WTC11 (cell line): Measurements from ENCODE around the gene NET1. TPM values are rescaled to one million over a fixed set of nuclear protein-coding genes. Genes with fewer than 3 reads are reported as not detected.

ENCODE experiments used
- ATAC-seq: fragments of 200-7000 bp; cut with Tn5 transposase; 2 replicates; pipeline ENCODE4 v1.10.0; 2021; ENCODE audit warnings: mild to moderate bottlenecking, moderate library complexity
- CTCF ChIA-PET: fragments of 300-600 bp; sonication (Branson Sonifier 250); formaldehyde crosslinking; loops from one replicate; lab custom pipeline; 2021; ENCODE audit warnings: antibody characterized with exemption; lab: Charles Lee
- POLR2A ChIA-PET: fragments of 350-600 bp; sonication (Branson Sonifier 250); formaldehyde crosslinking; loops from one replicate; lab custom pipeline; 2021; ENCODE audit warnings: antibody characterized with exemption; lab: Charles Lee
- DNase-seq: peaks from one replicate; pipeline ENCODE4 v3.0.0; 2021; ENCODE audit warnings: low spot score
- H3K27ac Mint-ChIP-seq: 2 replicates; pipeline ENCODE4 v1.8.0; 2021; ENCODE audit warnings: mixed read lengths
- H3K27me3 Mint-ChIP-seq: 2 replicates; pipeline ENCODE4 v1.8.0; 2021; ENCODE audit warnings: low read depth, mild to moderate bottlenecking, moderate library complexity, mixed read lengths
- H3K36me3 Mint-ChIP-seq: 2 replicates; pipeline ENCODE4 v1.8.0; 2021; ENCODE audit warnings: mixed read lengths
- H3K4me1 Mint-ChIP-seq: 2 replicates; pipeline ENCODE4 v1.8.0; 2022; ENCODE audit warnings: mixed read lengths
- H3K4me3 Mint-ChIP-seq: 2 replicates; pipeline ENCODE4 v1.8.0; 2021; ENCODE audit warnings: mild to moderate bottlenecking, moderate library complexity, mixed read lengths
- H3K9me3 Mint-ChIP-seq: 2 replicates; pipeline ENCODE4 v1.8.0; 2021; ENCODE audit warnings: mixed read lengths
- ATF1 ChIP-seq: sonication (generic); formaldehyde crosslinking; IDR thresholded peaks from 2 replicates; pipeline ENCODE4 v1.8.1; 2023; ENCODE audit warnings: mild to moderate bottlenecking, moderate library complexity, missing genetic modification reagents
- ATF3 ChIP-seq: sonication (generic); formaldehyde crosslinking; conservative IDR thresholded peaks from 2 replicates; pipeline ENCODE4 v1.8.1; 2022; ENCODE audit warnings: mild to moderate bottlenecking, missing genetic modification reagents
- E2F5 ChIP-seq: sonication (generic); formaldehyde crosslinking; IDR thresholded peaks from 2 replicates; pipeline ENCODE4 v1.8.1; 2022; ENCODE audit warnings: mild to moderate bottlenecking, moderate library complexity, missing genetic modification reagents
- ESRRA ChIP-seq: sonication (generic); formaldehyde crosslinking; IDR thresholded peaks from 2 replicates; pipeline ENCODE4 v1.8.1; 2022; ENCODE audit warnings: mild to moderate bottlenecking, missing genetic modification reagents, borderline replicate concordance
- GABPB1 ChIP-seq: sonication (generic); formaldehyde crosslinking; IDR thresholded peaks from 2 replicates; pipeline ENCODE4 v1.8.1; 2023; ENCODE audit warnings: mild to moderate bottlenecking, missing genetic modification reagents
- GTF2I ChIP-seq: fragments of 250-450 bp; sonication (Bioruptor Pico); conservative IDR thresholded peaks from 2 replicates; pipeline ENCODE4 v1.4.0; 2021; ENCODE audit warnings: mild to moderate bottlenecking
- JUN ChIP-seq: sonication (generic); formaldehyde crosslinking; IDR thresholded peaks from 2 replicates; pipeline ENCODE4 v1.8.0; 2023; ENCODE audit warnings: mild to moderate bottlenecking, missing genetic modification reagents
- MXD4 ChIP-seq: fragments of 250-450 bp; sonication (Bioruptor Pico); IDR thresholded peaks from 2 replicates; pipeline ENCODE4 v1.8.0; 2021; ENCODE audit warnings: mild to moderate bottlenecking, moderate library complexity, borderline replicate concordance
- NR3C1 ChIP-seq: sonication (generic); formaldehyde crosslinking; conservative IDR thresholded peaks from 2 replicates; pipeline ENCODE4 v1.8.1; 2023; ENCODE audit warnings: low read depth, mild to moderate bottlenecking, missing genetic modification reagents
- PRRX2 ChIP-seq: fragments of 250-450 bp; sonication (Bioruptor Pico); IDR thresholded peaks from 2 replicates; pipeline ENCODE4 v1.8.0; 2021; ENCODE audit warnings: mild to moderate bottlenecking
- RORB ChIP-seq: fragments of 250-450 bp; sonication (Bioruptor Pico); IDR thresholded peaks from 2 replicates; pipeline ENCODE4 v1.9.0; 2021; ENCODE audit warnings: mild to moderate bottlenecking
- SMAD3 ChIP-seq: sonication (generic); formaldehyde crosslinking; IDR thresholded peaks from 2 replicates; pipeline ENCODE4 v1.8.0; 2022; ENCODE audit warnings: missing genetic modification reagents, mild to moderate bottlenecking, borderline replicate concordance
- SOX15 ChIP-seq: fragments of 250-450 bp; sonication (Bioruptor Pico); IDR thresholded peaks from 2 replicates; pipeline ENCODE4 v1.9.0; 2021; ENCODE audit warnings: mild to moderate bottlenecking
- TEAD1 ChIP-seq: sonication (generic); formaldehyde crosslinking; IDR thresholded peaks from 2 replicates; pipeline ENCODE4 v1.8.0; 2022; ENCODE audit warnings: mild to moderate bottlenecking, missing genetic modification reagents
- ZNF121 ChIP-seq: sonication (generic); formaldehyde crosslinking; IDR thresholded peaks from 2 replicates; pipeline ENCODE4 v1.8.0; 2023; ENCODE audit warnings: missing genetic modification reagents
- ZNF232 ChIP-seq: sonication (generic); formaldehyde crosslinking; IDR thresholded peaks from 2 replicates; pipeline ENCODE4 v1.8.0; 2022; ENCODE audit warnings: mild to moderate bottlenecking, missing genetic modification reagents
- ZNF396 ChIP-seq: fragments of 250-450 bp; sonication (Bioruptor Pico); IDR thresholded peaks from 2 replicates; pipeline ENCODE4 v1.8.0; 2021; ENCODE audit warnings: mild to moderate bottlenecking, moderate library complexity, borderline replicate concordance
- ZNF416 ChIP-seq: fragments of 250-450 bp; sonication (Bioruptor Pico); IDR thresholded peaks from 2 replicates; pipeline ENCODE4 v1.9.0; 2021; ENCODE audit warnings: mild to moderate bottlenecking, inconsistent platforms
- total RNA-seq: library from RNA; stranded (reverse); gene quantifications from 3 replicates; pipeline ENCODE4 v1.2.3, GENCODE V29; 2021
- TF ChIP-seq, protein P1 (sequence below): sonication (generic); formaldehyde crosslinking; IDR thresholded peaks from 2 replicates; pipeline ENCODE4 v1.8.0; 2022; ENCODE audit warnings: mild to moderate bottlenecking, missing genetic modification reagents
- TF ChIP-seq, protein P2 (sequence below): fragments of 250-450 bp; sonication (Bioruptor Pico); IDR thresholded peaks from 2 replicates; pipeline ENCODE4 v1.9.0; 2021; ENCODE audit warnings: mild to moderate bottlenecking
- TF ChIP-seq, protein P3 (sequence below): sonication (generic); formaldehyde crosslinking; IDR thresholded peaks from 2 replicates; pipeline ENCODE4 v1.8.1; 2023; ENCODE audit warnings: mild to moderate bottlenecking, missing genetic modification reagents, moderate library complexity
- TF ChIP-seq, protein P4 (sequence below): fragments of 250-450 bp; sonication (Bioruptor Pico); conservative IDR thresholded peaks from 2 replicates; pipeline ENCODE4 v1.9.0; 2021; ENCODE audit warnings: mild to moderate bottlenecking

Gene NET1
- total RNA-seq, 1 experiment from 2014 or later = 85.4 TPM

GRCh38 chr10:5424751-5425150 is 12.4 kb downstream of the NET1 start:
- POLR2A ChIA-PET = no interaction called here
- Mint-ChIP-seq H3K4me3 (no peak overlapping the region), H3K9me3 (no peaks in the 10 kb centered on the region), H3K27me3 (no peaks in the 10 kb centered on the region), H3K27ac (peak overlapping the region; percentile 34), H3K36me3 (peaks cover 12% of the 10 kb centered on the region), H3K4me1 (peaks cover 42% of the 10 kb centered on the region)
- ATAC-seq (0 out of 2 replicates have a peak, but pooled peaks have one; percentile 34), DNase-seq (no peak)
- no peak for TF ChIP-seq JUN (CRISPR knock-in tag)
- CTCF ChIA-PET = interaction anchor here (1.1 to 3.6 kb wide), 4 partner anchors 9 to 610 kb away, joined by 4 to 19 read pairs (median 4); no protein-coding TSS in a partner anchor

GRCh38 chr10:5428133-5428532 is 15.8 kb downstream of the NET1 start:
- no peak overlapping the region for H3K4me3 Mint-ChIP-seq
- ChIA-PET CTCF (interaction anchor here (0.7 to 1.3 kb wide), 5 partner anchors 13 to 613 kb away, joined by 3 to 5 read pairs (median 4); no protein-coding TSS in a partner anchor), POLR2A (interaction anchor here (0.6 to 0.7 kb wide), 2 partner anchors 29 to 590 kb away, joined by 3 to 7 read pairs; no protein-coding TSS in a partner anchor)
- no peak for DNase-seq
- no peak for TF ChIP-seq ATF1
- no peak for TF ChIP-seq ZNF232 (CRISPR knock-in tag)
- TF ChIP-seq ESRRA (CRISPR knock-in tag) = no peak
- no peak for TF ChIP-seq PRRX2
- TF ChIP-seq NR3C1 = no peak
- TF ChIP-seq, protein P1, sequence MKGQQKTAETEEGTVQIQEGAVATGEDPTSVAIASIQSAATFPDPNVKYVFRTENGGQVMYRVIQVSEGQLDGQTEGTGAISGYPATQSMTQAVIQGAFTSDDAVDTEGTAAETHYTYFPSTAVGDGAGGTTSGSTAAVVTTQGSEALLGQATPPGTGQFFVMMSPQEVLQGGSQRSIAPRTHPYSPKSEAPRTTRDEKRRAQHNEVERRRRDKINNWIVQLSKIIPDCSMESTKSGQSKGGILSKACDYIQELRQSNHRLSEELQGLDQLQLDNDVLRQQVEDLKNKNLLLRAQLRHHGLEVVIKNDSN = no peak
- TF ChIP-seq E2F5 = no peak
- no peak for TF ChIP-seq MXD4 (CRISPR knock-in tag)
- no peak for TF ChIP-seq ATF3 (CRISPR knock-in tag)
- TF ChIP-seq, protein P2, sequence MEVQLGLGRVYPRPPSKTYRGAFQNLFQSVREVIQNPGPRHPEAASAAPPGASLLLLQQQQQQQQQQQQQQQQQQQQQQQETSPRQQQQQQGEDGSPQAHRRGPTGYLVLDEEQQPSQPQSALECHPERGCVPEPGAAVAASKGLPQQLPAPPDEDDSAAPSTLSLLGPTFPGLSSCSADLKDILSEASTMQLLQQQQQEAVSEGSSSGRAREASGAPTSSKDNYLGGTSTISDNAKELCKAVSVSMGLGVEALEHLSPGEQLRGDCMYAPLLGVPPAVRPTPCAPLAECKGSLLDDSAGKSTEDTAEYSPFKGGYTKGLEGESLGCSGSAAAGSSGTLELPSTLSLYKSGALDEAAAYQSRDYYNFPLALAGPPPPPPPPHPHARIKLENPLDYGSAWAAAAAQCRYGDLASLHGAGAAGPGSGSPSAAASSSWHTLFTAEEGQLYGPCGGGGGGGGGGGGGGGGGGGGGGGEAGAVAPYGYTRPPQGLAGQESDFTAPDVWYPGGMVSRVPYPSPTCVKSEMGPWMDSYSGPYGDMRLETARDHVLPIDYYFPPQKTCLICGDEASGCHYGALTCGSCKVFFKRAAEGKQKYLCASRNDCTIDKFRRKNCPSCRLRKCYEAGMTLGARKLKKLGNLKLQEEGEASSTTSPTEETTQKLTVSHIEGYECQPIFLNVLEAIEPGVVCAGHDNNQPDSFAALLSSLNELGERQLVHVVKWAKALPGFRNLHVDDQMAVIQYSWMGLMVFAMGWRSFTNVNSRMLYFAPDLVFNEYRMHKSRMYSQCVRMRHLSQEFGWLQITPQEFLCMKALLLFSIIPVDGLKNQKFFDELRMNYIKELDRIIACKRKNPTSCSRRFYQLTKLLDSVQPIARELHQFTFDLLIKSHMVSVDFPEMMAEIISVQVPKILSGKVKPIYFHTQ (CRISPR knock-in tag) = no peak
- H3K4me1 Mint-ChIP-seq = peaks cover 33% of the 10 kb centered on the region
- ATAC-seq = no peak
- peak overlapping the region; percentile 16 for H3K27ac Mint-ChIP-seq
- peaks cover 9% of the 10 kb centered on the region for H3K9me3 Mint-ChIP-seq
- H3K36me3 Mint-ChIP-seq = peaks cover 34% of the 10 kb centered on the region
- no peaks in the 10 kb centered on the region for H3K27me3 Mint-ChIP-seq

DNA sequence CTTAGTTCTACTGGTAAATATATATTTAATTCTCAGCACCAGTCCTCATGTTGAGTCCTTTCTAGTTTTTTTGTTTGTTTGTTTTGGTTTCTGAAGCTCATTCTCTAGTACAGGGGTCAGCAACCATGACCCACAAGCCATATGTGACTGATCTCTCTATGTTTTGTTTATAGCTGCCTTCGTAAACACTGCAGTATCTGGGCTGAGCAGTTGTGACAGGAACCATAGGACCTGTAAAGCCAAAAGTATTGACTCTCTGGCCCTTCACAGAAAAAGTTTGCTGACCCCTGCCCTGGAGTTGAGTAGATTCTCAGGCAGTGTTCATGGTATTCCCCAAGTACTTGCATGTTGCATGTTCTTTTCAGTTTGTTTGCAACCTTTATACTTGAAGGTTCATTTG is 20.8 kb downstream of the NET1 start:
- H3K27me3 Mint-ChIP-seq = no peaks in the 10 kb centered on the region
- ChIA-PET POLR2A (no interaction called here), CTCF (interaction anchor here (0.7 to 2.0 kb wide), 12 partner anchors 9 to 618 kb away, joined by 3 to 19 read pairs (median 4); no protein-coding TSS in a partner anchor)
- ATAC-seq (no peak), DNase-seq (no peak)
- H3K36me3 Mint-ChIP-seq = peaks cover 30% of the 10 kb centered on the region
- H3K4me1 Mint-ChIP-seq = peaks cover 11% of the 10 kb centered on the region
- peak overlapping the region; percentile 30; the same call in 1 of the 2 replicates for H3K27ac Mint-ChIP-seq
- no peak overlapping the region for H3K4me3 Mint-ChIP-seq
- peaks cover 9% of the 10 kb centered on the region for H3K9me3 Mint-ChIP-seq
- no peak for TF ChIP-seq SOX15 (CRISPR knock-in tag)
- TF ChIP-seq RORB (CRISPR knock-in tag) = no peak
- no peak for TF ChIP-seq ZNF416 (CRISPR knock-in tag)
- TF ChIP-seq, protein P3, sequence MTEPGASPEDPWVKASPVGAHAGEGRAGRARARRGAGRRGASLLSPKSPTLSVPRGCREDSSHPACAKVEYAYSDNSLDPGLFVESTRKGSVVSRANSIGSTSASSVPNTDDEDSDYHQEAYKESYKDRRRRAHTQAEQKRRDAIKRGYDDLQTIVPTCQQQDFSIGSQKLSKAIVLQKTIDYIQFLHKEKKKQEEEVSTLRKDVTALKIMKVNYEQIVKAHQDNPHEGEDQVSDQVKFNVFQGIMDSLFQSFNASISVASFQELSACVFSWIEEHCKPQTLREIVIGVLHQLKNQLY = no peak
- no peak for TF ChIP-seq GABPB1 (CRISPR knock-in tag)
- no peak for TF ChIP-seq GTF2I (CRISPR knock-in tag)
- TF ChIP-seq ZNF232 (CRISPR knock-in tag) = no peak
- TF ChIP-seq ATF3 (CRISPR knock-in tag) = no peak
- TF ChIP-seq ZNF396 (CRISPR knock-in tag) = no peak
- TF ChIP-seq SMAD3 (CRISPR knock-in tag) = no peak
- TF ChIP-seq, protein P4, sequence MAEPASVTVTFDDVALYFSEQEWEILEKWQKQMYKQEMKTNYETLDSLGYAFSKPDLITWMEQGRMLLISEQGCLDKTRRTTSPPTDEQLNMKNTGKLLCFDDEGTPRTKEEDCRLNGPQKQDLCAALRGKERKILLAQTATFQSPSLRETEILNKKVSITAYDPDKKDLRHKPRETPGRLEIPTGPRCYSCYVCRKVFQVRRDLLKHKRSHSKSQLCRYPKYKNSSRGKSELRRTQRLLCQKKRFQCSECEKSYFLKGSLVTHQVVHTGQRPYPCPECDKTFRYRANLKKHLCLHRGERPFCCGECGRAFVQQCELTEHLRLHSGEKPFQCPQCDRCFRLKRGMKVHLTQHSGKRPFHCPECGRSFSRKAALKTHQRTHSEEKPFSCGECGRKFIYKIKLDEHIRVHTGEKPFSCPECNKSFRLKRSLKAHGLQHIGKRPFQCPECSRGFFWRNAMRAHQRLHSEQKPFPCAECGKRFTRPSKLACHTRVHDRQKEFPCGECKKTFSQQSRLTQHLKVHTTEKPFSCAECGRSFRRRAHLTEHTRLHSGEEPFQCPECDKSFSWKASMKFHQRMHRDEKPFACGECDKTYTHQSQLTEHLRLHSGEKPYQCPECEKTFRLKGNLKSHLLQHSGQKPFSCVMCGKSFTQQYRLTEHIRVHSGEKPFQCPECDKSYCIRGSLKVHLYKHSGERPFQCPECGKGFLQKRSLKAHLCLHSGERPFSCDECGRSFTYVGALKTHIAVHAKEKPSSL (CRISPR knock-in tag) = no peak
- no peak for TF ChIP-seq ZNF121
- no peak for TF ChIP-seq TEAD1 (CRISPR knock-in tag)
- TF ChIP-seq JUN (CRISPR knock-in tag) = no peak
